Astrocyte (in vitro differentiated cells and primary cell): ENCODE data around the gene CALD1.

ENCODE experiments used
- CTCF ChIP-seq: IDR thresholded peaks from 2 replicates; pipeline ENCODE4 v1.5.1; 2011; ENCODE audit warnings: low read depth, mild to moderate bottlenecking, inconsistent platforms, low read length, moderate library complexity; ENCODE audit not compliant: insufficient read depth
- EZH2 ChIP-seq: IDR thresholded peaks from 2 replicates; pipeline ENCODE4 v1.6.1; 2012; ENCODE audit warnings: mild to moderate bottlenecking, low read length, inconsistent platforms; ENCODE audit not compliant: insufficient read depth

- TF ChIP-seq CTCF (no peak), EZH2 (no peak)
Observed at GRCh38 chr7:134938141-134938540, 158.7 kb downstream of the CALD1 start.
